Hematopoietic multipotent progenitor cell (in vitro differentiated cells): ENCODE measurements around the gene HEATR5B. TPM values are rescaled to one million over a fixed set of nuclear protein-coding genes. Genes with fewer than 3 reads are reported as not detected.
"Not testable (repeated sequence)": the region's sequence is repeated elsewhere in the genome, so short reads cannot be mapped to it uniquely, and the experiment has no call there.

Experiments
- DNase-seq, 3 donors: peaks; one replicate each; pipeline ENCODE4 v3.0.0-alpha.2; 2011 to 2015; ENCODE audit warnings: low read depth in 2 of 3, low spot score in 2 of 3
- total RNA-seq: library from RNA; depleted of rRNA; stranded (reverse); fragments of >200 nt; gene quantifications from one replicate; pipeline ENCODE4 v1.2.3, GENCODE V29; 2012

HEATR5B gene
- total RNA-seq, 1 donor, result 57.4 TPM

DNA sequence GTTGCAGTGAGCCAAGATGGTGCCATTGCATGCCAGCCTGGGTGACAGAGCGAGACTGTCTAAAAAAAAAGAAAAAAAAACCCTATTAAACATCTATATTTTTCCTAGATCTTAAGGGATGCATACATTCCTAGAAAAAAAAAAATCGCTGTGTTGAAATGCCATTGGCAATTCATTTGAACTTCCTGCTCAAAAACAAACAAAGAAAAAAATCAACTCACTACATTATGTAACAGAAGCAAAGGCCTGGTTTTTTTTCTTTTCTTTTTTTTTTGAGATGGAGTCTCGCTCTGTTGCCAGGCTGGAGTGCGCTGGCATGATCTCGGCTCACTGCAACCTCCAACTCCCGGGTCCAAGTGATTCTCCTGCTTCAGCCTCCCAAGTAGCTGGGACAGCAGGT is 96.2 kb downstream of the HEATR5B start:
- DNase-seq, result no peak

GRCh38 chr2:36982467-36982866 is 101.7 kb downstream of the HEATR5B start:
- DNase-seq, result no peak

DNA sequence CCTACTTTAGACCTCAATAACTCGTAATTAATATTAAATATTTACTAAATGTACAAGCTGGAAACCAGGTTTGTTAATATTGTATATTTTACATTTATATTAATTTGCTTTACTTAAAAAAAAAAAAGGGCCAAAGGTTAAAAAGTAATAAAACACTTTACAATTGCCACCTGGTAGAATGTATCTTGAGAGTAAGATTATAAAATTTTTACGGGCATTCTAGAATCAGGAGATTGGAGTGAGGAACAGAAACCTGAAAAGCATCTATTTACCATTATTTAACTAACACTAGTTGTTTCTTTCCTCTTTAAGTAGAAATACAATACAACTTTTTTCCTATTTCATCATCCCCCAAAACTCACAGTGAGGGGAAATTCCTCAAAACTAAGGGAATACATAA is 102.3 kb downstream of the HEATR5B start:
- no peak for DNase-seq

DNA sequence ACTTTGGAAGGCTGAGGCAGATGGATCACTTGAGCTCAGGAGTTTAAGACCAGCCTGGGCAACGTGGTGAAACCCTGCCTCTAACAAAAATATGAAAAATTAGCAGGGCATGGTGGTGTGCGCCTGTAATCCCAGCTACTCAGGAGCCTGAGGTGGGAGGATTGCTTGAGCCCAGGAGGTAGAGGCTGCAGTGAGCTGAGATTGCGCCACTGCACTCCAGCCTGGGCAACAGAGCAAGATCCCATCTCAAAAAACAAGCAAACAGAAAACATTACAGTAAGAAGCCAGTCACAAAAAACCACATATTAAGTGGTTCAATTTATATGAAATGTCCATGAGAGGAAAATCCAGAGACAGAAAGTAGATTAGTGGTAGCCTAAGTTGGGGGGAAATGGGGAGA is 105.2 kb downstream of the HEATR5B start:
- not testable (repeated sequence) for DNase-seq

GRCh38 chr2:36976065-36976464 is 108.1 kb downstream of the HEATR5B start:
- no peak for DNase-seq

DNA sequence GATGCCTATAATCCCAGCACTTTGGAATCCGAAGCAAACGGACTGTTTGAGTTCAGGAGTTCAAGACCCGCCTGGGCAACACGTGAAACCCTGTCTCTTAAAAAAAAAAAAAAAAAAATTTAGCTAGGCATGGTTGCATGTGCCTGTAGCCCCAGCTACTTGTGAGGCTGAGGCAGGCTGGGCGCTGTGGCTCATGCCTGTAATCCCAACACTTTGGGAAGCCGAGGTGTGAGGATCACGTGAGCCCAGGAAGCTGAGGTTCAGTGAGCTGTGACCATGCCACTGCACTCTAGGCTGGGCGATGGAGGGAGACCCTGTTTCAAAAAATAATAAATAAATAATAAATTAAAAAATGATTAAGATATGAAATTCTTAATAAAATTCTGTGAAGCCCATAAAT is 108.9 kb downstream of the HEATR5B start:
- no peak for DNase-seq

GRCh38 chr2:36973320-36973719 is 110.9 kb downstream of the HEATR5B start:
- no peak for DNase-seq

DNA sequence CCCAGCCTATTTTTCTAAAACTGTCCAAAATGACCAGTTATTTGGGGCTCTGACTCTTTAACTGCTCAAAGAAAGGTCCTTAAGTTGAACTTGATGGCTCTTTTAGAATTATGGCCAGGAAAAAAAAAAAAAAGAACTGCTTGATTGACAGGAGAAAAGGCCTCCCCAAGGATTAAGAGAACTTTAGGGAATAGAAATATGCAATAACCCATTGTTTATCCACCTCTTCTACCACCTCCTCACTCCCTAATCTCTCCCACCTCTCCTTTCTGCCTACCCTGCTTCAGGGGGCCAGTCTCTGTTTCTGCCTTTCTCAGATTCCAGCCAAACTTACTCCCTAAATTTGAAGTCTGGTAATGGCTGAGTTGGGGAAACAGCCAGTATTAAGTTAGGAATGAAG is 112.2 kb downstream of the HEATR5B start:
- no peak for DNase-seq

- DNase-seq, result no peak
These were observed 116.8 kb downstream of the HEATR5B start for GRCh38 chr2:36967236-36967876.

- DNase-seq, result peak; percentile 97 to 98 (median 97)
These were observed 117.6 kb downstream of the HEATR5B start, which contains the start of gene STRN for GRCh38 chr2:36966370-36967235. TSS of gene STRN (minus strand) at chr2:36966536. CDS start at chr2:36966463, 73 bp downstream.

DNA sequence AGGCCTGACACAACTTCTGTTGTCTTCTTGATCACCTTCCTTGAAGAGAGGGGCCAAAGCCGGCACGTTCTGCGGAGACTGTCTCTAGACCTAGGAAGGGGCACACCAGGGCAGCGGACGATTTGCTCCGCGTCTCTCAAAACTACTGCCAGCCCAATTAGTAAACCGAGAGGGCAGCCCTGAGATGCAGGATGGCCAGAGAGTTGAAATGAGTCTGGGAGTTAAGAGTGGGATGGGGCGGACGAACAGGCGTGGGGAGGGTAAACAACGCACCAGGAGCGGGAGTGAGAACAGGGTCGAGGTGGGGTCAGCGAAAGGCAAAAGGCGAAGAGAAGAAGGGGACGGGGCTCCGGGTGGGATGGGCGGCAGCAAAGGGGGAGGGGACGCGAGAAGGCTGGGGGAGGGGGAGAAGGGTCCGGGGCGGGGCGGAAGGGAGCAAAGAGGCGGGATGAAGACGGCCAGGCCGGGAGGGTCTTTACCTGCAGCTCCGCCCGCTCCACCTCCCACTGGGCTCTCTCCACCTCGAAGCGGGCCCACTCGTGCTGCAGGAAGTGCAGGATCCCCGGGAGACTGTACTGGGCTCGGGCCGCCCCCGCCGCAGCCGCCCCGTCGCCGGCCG is 118.3 kb downstream of the HEATR5B start:
- peak in 2 of 3 donors; percentile 14 to 39 for DNase-seq

DNA sequence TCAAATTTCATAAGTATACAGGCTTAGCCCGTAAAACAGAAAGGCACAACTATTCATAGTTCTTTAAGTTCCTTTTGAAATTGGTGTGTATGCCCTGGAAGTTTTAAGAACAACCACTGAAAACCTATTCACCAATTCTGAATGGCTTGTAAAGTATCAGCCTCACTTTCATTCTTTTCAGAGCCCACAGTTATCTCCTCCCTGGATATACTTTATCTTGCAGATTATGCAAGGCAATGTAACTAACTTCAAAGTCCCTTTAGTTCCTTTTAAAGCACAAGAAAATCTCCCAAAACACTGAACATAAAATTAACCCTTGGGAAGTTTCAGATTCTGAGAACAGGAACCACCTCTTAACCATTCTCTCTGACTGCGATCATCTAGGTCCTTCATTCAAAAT is 119.0 kb downstream of the HEATR5B start:
- no peak for DNase-seq

- no peak for DNase-seq
These were observed 119.6 kb downstream of the HEATR5B start for GRCh38 chr2:36964496-36965058.

DNA sequence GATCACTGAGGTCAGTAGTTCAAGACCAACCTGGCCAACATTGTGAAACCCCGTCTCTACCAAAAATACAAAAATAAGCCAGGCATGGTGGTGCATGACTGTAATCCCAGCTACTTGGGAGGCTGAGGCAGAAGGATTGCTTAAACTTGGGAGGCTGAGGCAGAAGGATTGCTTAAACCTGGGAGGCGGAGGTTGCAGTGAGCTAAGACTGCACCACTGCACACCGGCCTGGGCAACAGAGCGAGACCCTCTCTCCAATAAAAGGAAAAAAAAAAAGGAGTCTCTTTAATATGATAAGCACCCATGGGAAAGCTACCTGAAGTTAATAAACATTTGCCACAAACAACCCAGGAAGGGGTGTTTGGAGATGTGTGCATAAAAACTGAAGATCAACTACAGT is 120.4 kb downstream of the HEATR5B start:
- no peak for DNase-seq

- DNase-seq, result no peak
These were observed 121.1 kb downstream of the HEATR5B start for GRCh38 chr2:36963106-36963505.

DNA sequence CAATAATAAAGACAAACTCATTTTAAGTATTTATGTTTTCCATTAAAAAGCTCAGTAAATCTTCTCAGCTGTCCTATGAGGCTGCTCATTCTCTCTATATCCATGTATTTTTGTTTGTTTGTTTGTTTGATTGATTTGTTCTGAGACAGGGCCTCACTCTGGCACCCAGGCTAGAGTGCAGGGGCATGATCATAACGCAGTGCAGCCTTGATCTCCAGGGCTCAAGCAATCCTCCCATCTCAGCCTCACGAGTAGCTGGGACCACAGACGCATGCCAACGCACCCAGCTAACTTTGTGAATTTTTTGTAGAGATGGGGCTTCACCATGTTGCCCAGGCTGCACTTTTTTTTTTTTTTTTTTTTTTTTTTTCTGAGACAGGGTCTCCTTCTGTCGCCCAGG is 123.4 kb downstream of the HEATR5B start:
- no peak for DNase-seq

DNA sequence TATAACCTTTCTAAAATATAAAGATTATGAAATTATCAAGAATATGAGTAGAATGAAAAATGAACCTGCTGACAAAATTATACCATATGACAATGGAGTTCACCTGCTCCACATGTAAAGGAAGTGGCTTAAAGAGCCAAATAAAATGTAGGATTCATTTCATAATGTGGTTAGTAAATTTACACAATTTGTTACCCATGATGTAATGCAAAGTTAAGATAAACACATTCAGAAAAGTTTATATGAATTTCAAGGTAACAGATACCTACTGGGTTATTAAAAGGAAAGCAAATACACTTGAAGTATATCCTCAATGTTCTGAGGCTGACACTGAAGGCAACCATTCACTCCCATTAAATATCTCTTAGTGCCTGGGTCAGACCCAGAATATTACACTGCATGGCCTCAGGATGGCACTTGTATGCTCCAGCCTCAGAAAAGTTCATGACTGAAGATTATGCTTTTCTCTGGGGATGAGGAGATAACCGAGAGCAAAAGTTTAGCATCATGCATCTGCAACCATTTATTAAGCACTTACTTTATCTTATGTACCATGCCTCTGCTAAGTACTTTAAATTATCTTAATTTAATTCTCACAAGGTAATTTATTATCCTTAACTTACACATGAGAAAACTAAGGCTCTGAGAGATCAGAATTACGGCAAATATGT is 124.0 kb downstream of the HEATR5B start:
- no peak for DNase-seq

GRCh38 chr2:36954977-36955607 is 129.1 kb downstream of the HEATR5B start:
- DNase-seq, result no peak

DNA sequence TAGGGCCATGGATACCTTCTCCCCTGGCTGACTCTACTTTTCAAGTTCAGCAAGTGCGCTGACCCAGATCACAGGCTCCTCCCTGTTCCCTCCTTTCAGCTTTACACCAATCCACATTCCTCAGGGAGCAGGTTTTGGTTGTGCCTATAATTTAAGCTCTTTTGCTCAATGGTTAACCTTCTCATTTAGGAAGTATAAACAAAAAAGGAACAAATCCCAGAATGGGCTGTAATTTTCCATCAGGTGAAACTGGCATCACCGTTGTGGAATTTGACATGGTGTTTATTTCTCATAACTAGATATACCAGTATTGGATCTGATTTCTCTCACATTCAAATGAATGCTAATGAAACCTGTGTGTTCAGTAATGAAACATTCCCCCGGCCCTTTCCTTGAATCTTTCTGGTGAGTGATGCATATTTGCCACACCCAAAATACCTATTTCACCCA is 131.4 kb downstream of the HEATR5B start:
- no peak for DNase-seq

DNA sequence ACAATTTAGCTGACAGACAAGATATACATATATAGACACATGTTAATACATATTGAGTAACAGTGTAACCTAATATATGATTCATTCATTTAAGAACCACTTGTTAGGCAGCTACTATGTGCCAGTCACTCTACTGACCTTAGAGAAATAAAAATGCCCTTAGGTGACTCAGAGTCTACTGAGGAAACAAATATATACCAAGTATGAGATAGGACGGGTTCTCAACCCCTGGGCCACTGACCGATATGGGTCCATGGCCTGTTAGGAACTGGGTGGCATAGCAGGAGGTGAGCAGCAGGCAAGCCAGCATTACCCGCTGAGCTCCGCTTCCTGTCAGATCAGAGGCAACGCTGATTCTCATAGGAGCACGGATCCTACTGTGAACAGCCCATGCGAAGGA is 132.6 kb downstream of the HEATR5B start:
- no peak for DNase-seq
